ENCODE data around the gene NSD1. TPM values are rescaled to one million over a fixed set of nuclear protein-coding genes. Genes with fewer than 3 reads are reported as not detected.

The NSD1 gene
- total RNA-seq, 1 experiment from 2014 or later = 48.9 TPM

GRCh38 chr5:177343777-177344176 lies 210.2 kb downstream of the NSD1 start:
- intact Hi-C loops (cut with micrococcal nuclease) = no loop called here
- ATAC-seq = no peak
- Histone ChIP-seq H3K27me3 (ENCODE audit: low read length) (no peaks in the 10 kb centered on the region), H3K36me3 (ENCODE audit: low read depth, low read length) (peaks cover 15% of the 10 kb centered on the region; the same call in 1 of the 2 replicates), H2AFZ (ENCODE audit: low read length) (no peak overlapping the region), H3K9me2 (replicated peaks; ENCODE audit: low read length) (no peaks in the 10 kb centered on the region), H4K20me1 (ENCODE audit: low read length) (0 out of 2 replicates have a peak, but pooled peaks cover 11% of the 10 kb centered on the region), H3K79me2 (ENCODE audit: low read length) (peaks cover 85% of the 10 kb centered on the region), H3K4me3 (ENCODE audit: low read length) (no peak overlapping the region), H3K9ac (ENCODE audit: low read length) (no peak overlapping the region), H3K9me3 (ENCODE audit: low read length) (no peaks in the 10 kb centered on the region), H3K27ac (ENCODE audit: low read length) (no peak overlapping the region), H3K4me2 (ENCODE audit: low read length) (no peak overlapping the region), H3F3A (ENCODE audit: low read length, unreplicated experiment) (peaks cover under 1% of the 10 kb centered on the region), H3K4me1 (ENCODE audit: insufficient read depth, low read length) (peaks cover 14% of the 10 kb centered on the region)
- no peak for DNase-seq
- BruUV-seq (replicated peaks) = no TSS peak
- no peak for TF ChIP-seq EZH2 (IDR thresholded peaks at IDR 0.05; ENCODE audit: low read length, unreplicated experiment)
- TF ChIP-seq CTCF (conservative IDR thresholded peaks at IDR 0.05; ENCODE audit: low read depth, low read length) = no peak
- TF ChIP-seq EZH2phosphoT487 (IDR thresholded peaks at IDR 0.05; ENCODE audit: borderline replicate concordance, low read length) = no peak
- CTCF ChIA-PET = no interaction called here
- POLR2A ChIA-PET (ENCODE audit: unreplicated experiment) = no interaction called here

GRCh38 chr5:177344891-177345290 lies 211.3 kb downstream of the NSD1 start:
- Histone ChIP-seq H3K9me2 (replicated peaks; ENCODE audit: low read length) (no peaks in the 10 kb centered on the region), H3K9ac (ENCODE audit: low read length) (no peak overlapping the region), H4K20me1 (ENCODE audit: low read length) (0 out of 2 replicates have a peak, but pooled peaks cover 6% of the 10 kb centered on the region), H3K4me1 (ENCODE audit: insufficient read depth, low read length) (peaks cover 25% of the 10 kb centered on the region), H3K79me2 (ENCODE audit: low read length) (peaks cover 85% of the 10 kb centered on the region), H3K36me3 (ENCODE audit: low read depth, low read length) (peaks cover 15% of the 10 kb centered on the region; the same call in 1 of the 2 replicates), H3K27ac (ENCODE audit: low read length) (no peak overlapping the region), H3F3A (ENCODE audit: low read length, unreplicated experiment) (peaks cover 8% of the 10 kb centered on the region), H3K9me3 (ENCODE audit: low read length) (no peaks in the 10 kb centered on the region), H3K27me3 (ENCODE audit: low read length) (no peaks in the 10 kb centered on the region), H3K4me2 (ENCODE audit: low read length) (no peak overlapping the region), H2AFZ (ENCODE audit: low read length) (no peak overlapping the region), H3K4me3 (ENCODE audit: low read length) (no peak overlapping the region)
- TF ChIP-seq CTCF (conservative IDR thresholded peaks at IDR 0.05; ENCODE audit: low read depth, low read length) = no peak
- no peak for TF ChIP-seq EZH2phosphoT487 (IDR thresholded peaks at IDR 0.05; ENCODE audit: borderline replicate concordance, low read length)
- no peak for TF ChIP-seq EZH2 (IDR thresholded peaks at IDR 0.05; ENCODE audit: low read length, unreplicated experiment)
- BruUV-seq (replicated peaks) = no TSS peak
- ATAC-seq (no peak), DNase-seq (no peak)
- ChIA-PET CTCF (no interaction called here), POLR2A (ENCODE audit: unreplicated experiment) (no interaction called here)
- intact Hi-C loops (cut with micrococcal nuclease) = no loop called here

GRCh38 chr5:177346820-177347219 lies 213.2 kb downstream of the NSD1 start:
- ChIA-PET POLR2A (ENCODE audit: unreplicated experiment) (no interaction called here), CTCF (interaction anchor here (0.6 to 0.7 kb wide), 2 partner anchors 44 to 235 kb away, joined by 3 read pairs; no protein-coding TSS in a partner anchor)
- H3K4me2 ChIP-seq (ENCODE audit: low read length) = no peak overlapping the region

More at GRCh38 chr5:177346820-177347219, 213.2 kb downstream of the NSD1 start:
- DNase-seq (no peak), ATAC-seq (no peak)
- Histone ChIP-seq H3F3A (ENCODE audit: low read length, unreplicated experiment) (peaks cover 8% of the 10 kb centered on the region), H3K9me2 (replicated peaks; ENCODE audit: low read length) (no peaks in the 10 kb centered on the region), H4K20me1 (ENCODE audit: low read length) (0 out of 2 replicates have a peak, but pooled peaks cover 6% of the 10 kb centered on the region), H3K9me3 (ENCODE audit: low read length) (no peaks in the 10 kb centered on the region), H3K27ac (ENCODE audit: low read length) (no peak overlapping the region), H3K4me3 (ENCODE audit: low read length) (no peak overlapping the region), H2AFZ (ENCODE audit: low read length) (no peak overlapping the region), H3K27me3 (ENCODE audit: low read length) (no peaks in the 10 kb centered on the region), H3K36me3 (ENCODE audit: low read depth, low read length) (peaks cover 10% of the 10 kb centered on the region; the same call in 1 of the 2 replicates), H3K4me1 (ENCODE audit: insufficient read depth, low read length) (peaks cover 32% of the 10 kb centered on the region), H3K9ac (ENCODE audit: low read length) (no peak overlapping the region), H3K79me2 (ENCODE audit: low read length) (peaks cover 88% of the 10 kb centered on the region)
- intact Hi-C loops (cut with micrococcal nuclease) = no loop called here
- TF ChIP-seq EZH2 (IDR thresholded peaks at IDR 0.05; ENCODE audit: low read length, unreplicated experiment) = no peak
- TF ChIP-seq EZH2phosphoT487 (IDR thresholded peaks at IDR 0.05; ENCODE audit: borderline replicate concordance, low read length) = no peak
- TF ChIP-seq CTCF (conservative IDR thresholded peaks at IDR 0.05; ENCODE audit: low read depth, low read length) = no peak
- no TSS peak for BruUV-seq (replicated peaks)
